IMR-90 (cell line): ENCODE measurements around the gene ZNF580. TPM values are rescaled to one million over a fixed set of nuclear protein-coding genes. Genes with fewer than 3 reads are reported as not detected.

Experiments used
- ATAC-seq: fragments of 200-7000 bp; cut with Tn5 transposase; 2 replicates; pipeline ENCODE4 v1.9.1; 2020; ENCODE audit warnings: low read depth, mild to moderate bottlenecking, moderate library complexity
- BruUV-seq: library from RNA; stranded (reverse); fragments of 400-500 nt; replicated peaks from 2 replicates; lab custom pipeline; 2021; lab: Mats Ljungman, UMichigan
- CTCF ChIA-PET: fragments of 300-600 bp; formaldehyde crosslinking; extraction: SDS; loops from one replicate; lab custom pipeline; 2021; ENCODE audit warnings: antibody characterized with exemption; lab: Yijun Ruan, JAX
- POLR2A ChIA-PET: fragments of 300-600 bp; sonication (Branson Sonifier 250); formaldehyde crosslinking; loops from one replicate; lab custom pipeline; 2022; ENCODE audit warnings: antibody characterized with exemption; ENCODE audit not compliant: unreplicated experiment; lab: Charles Lee
- DNase-seq: peaks from one replicate; pipeline ENCODE4 v3.0.0; 2013
- H2AFZ ChIP-seq: replicated peaks from 2 replicates; pipeline ENCODE3; 2013; ENCODE audit warnings: low read length, mild to moderate bottlenecking; ENCODE audit not compliant: poor library complexity
- H2AK5ac ChIP-seq: 2 replicates; pipeline ENCODE4 v1.6.1; 2013; ENCODE audit warnings: low read depth, low read length, inconsistent platforms
- H2AK9ac ChIP-seq: replicated peaks from 2 replicates; pipeline ENCODE3; 2013; ENCODE audit warnings: mild to moderate bottlenecking, low read depth, low read length, moderate library complexity; ENCODE audit not compliant: poor library complexity
- H2BK120ac ChIP-seq: 2 replicates; pipeline ENCODE4 v1.6.1; 2013; ENCODE audit warnings: low read depth, low read length, inconsistent platforms
- H2BK15ac ChIP-seq: 3 replicates; pipeline ENCODE4 v1.6.1; 2013; ENCODE audit warnings: low read depth, low read length, inconsistent platforms
- H2BK20ac ChIP-seq: 2 replicates; pipeline ENCODE4 v1.6.1; 2013; ENCODE audit warnings: low read depth, mild to moderate bottlenecking, inconsistent platforms, low read length, moderate library complexity
- H2BK5ac ChIP-seq: 2 replicates; pipeline ENCODE4 v1.6.1; 2013; ENCODE audit warnings: mild to moderate bottlenecking, low read depth, low read length, inconsistent platforms; ENCODE audit not compliant: poor library complexity, severe bottlenecking
- H3K14ac ChIP-seq: replicated peaks from 2 replicates; pipeline ENCODE4 v1.6.1; 2013; ENCODE audit warnings: low read depth, low read length, inconsistent platforms
- H3K18ac ChIP-seq: 2 replicates; pipeline ENCODE4 v1.6.1; 2013; ENCODE audit warnings: low read depth, low read length, control low read depth
- H3K23ac ChIP-seq: 2 replicates; pipeline ENCODE4 v1.6.1; 2013; ENCODE audit warnings: low read depth, low read length, inconsistent platforms
- H3K27ac ChIP-seq: 2 replicates; pipeline ENCODE4 v1.5.1; 2013; ENCODE audit warnings: mild to moderate bottlenecking, control low read depth, low read length; ENCODE audit not compliant: insufficient read depth
- H3K27me3 ChIP-seq: 2 replicates; pipeline ENCODE4 v1.6.1; 2013; ENCODE audit warnings: low read length; ENCODE audit not compliant: control insufficient read depth, insufficient read depth
- H3K36me3 ChIP-seq: 2 replicates; pipeline ENCODE4 v1.6.1; 2013; ENCODE audit warnings: low read length, mixed read lengths; ENCODE audit not compliant: control insufficient read depth, insufficient read depth
- H3K4ac ChIP-seq: 2 replicates; pipeline ENCODE4 v1.6.1; 2013; ENCODE audit warnings: low read depth, low read length, inconsistent platforms
- H3K4me1 ChIP-seq: 2 replicates; pipeline ENCODE4 v1.6.1; 2013; ENCODE audit warnings: low read length, mixed read lengths; ENCODE audit not compliant: control insufficient read depth, insufficient read depth
- H3K4me2 ChIP-seq: 2 replicates; pipeline ENCODE4 v1.6.1; 2013; ENCODE audit warnings: low read depth, mild to moderate bottlenecking, control low read depth, low read length, moderate library complexity
- H3K4me3 ChIP-seq: 2 replicates; pipeline ENCODE4 v1.5.1; 2013; ENCODE audit warnings: low read depth, mild to moderate bottlenecking, control low read depth, low read length, moderate library complexity; ENCODE audit not compliant: insufficient read depth
- H3K56ac ChIP-seq: 2 replicates; pipeline ENCODE4 v1.6.1; 2013; ENCODE audit warnings: low read length, inconsistent platforms; ENCODE audit not compliant: insufficient read depth; ENCODE audit errors: extremely low read depth
- H3K79me1 ChIP-seq, 2 experiments: 2 replicates each; pipeline ENCODE4 v1.6.1; 2013; ENCODE audit warnings: low read length in 2 of 2, inconsistent platforms in 1 of 2, low read depth in 1 of 2
- H3K9ac ChIP-seq: 2 replicates; pipeline ENCODE4 v1.6.1; 2013; ENCODE audit warnings: low read depth, low read length, control low read depth
- H3K9me1 ChIP-seq: 2 replicates; pipeline ENCODE4 v1.6.1; 2013; ENCODE audit warnings: low read length, inconsistent platforms; ENCODE audit not compliant: insufficient read depth
- H3K9me3 ChIP-seq: 2 replicates; pipeline ENCODE4 v1.6.1; 2013; ENCODE audit warnings: low read length; ENCODE audit not compliant: control insufficient read depth, insufficient read depth
- H4K20me1 ChIP-seq: 2 replicates; pipeline ENCODE4 v1.6.1; 2013; ENCODE audit warnings: low read length, inconsistent platforms; ENCODE audit not compliant: insufficient read depth
- H4K5ac ChIP-seq: 2 replicates; pipeline ENCODE4 v1.6.1; 2013; ENCODE audit warnings: mild to moderate bottlenecking, low read depth, low read length, control low read depth
- H4K8ac ChIP-seq, 2 experiments: 2 replicates each; pipeline ENCODE4 v1.6.1; 2013; ENCODE audit warnings: low read depth in 2 of 2, low read length in 2 of 2, control low read depth in 1 of 2, inconsistent platforms in 1 of 2
- H4K91ac ChIP-seq: 2 replicates; pipeline ENCODE4 v1.6.1; 2013; ENCODE audit warnings: low read depth, low read length, inconsistent platforms; ENCODE audit not compliant: insufficient read depth
- BHLHE40 ChIP-seq: fragments of 150-350 bp; IDR thresholded peaks from 2 replicates; pipeline ENCODE4 v1.6.1; 2016; ENCODE audit warnings: mild to moderate bottlenecking, low read depth, low read length
- CEBPB ChIP-seq: IDR thresholded peaks from 2 replicates; pipeline ENCODE4 v1.6.1; 2012; ENCODE audit warnings: low read depth, low read length, improper control_type of control experiment
- CHD1 ChIP-seq: IDR thresholded peaks from 2 replicates; pipeline ENCODE4 v1.6.1; 2012; ENCODE audit warnings: low read depth, low read length, improper control_type of control experiment
- MAFK ChIP-seq: IDR thresholded peaks from 2 replicates; pipeline ENCODE4 v1.6.1; 2012; ENCODE audit warnings: low read depth, low read length, improper control_type of control experiment
- MAZ ChIP-seq: IDR thresholded peaks from 2 replicates; pipeline ENCODE4 v1.6.1; 2012; ENCODE audit warnings: low read depth, mild to moderate bottlenecking, low read length, improper control_type of control experiment, moderate library complexity, borderline replicate concordance
- MXI1 ChIP-seq: IDR thresholded peaks from 2 replicates; pipeline ENCODE4 v1.6.1; 2012; ENCODE audit warnings: low read depth, mild to moderate bottlenecking, low read length, moderate library complexity, borderline replicate concordance
- WGBS, 2 experiments: methylation state at CpG; one replicate each; pipeline versions ENCODE4 v1.1.5 to v1.1.7; 2013; ENCODE audit warnings: missing lambda C conversion rate in 2 of 2; ENCODE audit not compliant: insufficient read length in 1 of 2; ENCODE audit errors: extremely low coverage in 2 of 2; 5-methylcytosine and 5-hydroxymethylcytosine counted together
- dilution Hi-C: fragments of 300-500 bp; cut with HindIII; formaldehyde crosslinking; loops from one replicate; pipeline ENCODE4 v1.14.3; 2018; ENCODE audit warnings: low sequenced_read_pairs; ENCODE audit not compliant: unreplicated experiment
- in situ Hi-C: fragments of 300-500 bp; cut with MboI; formaldehyde crosslinking; loops from 3 replicates; pipeline ENCODE4 v1.14.3; 2019; ENCODE audit warnings: low sequenced_read_pairs, inconsistent platforms, mixed read lengths
- intact Hi-C: fragments of 100-400 bp; cut with micrococcal nuclease; formaldehyde crosslinking; loops from 2 replicates; pipeline ENCODE4 v1.10.0; 2022
- polyA plus RNA-seq, 3 experiments: library from polyadenylated mRNA; depleted of rRNA; stranded (reverse); fragments of >200 nt; gene quantifications; 2 replicates each; pipeline ENCODE4 v1.2.3, GENCODE V29; 2012; ENCODE audit warnings: low replicate concordance in 1 of 3
- total RNA-seq: library from RNA; depleted of rRNA; stranded (reverse); fragments of >200 nt; gene quantifications from 2 replicates; pipeline ENCODE4 v1.2.3, GENCODE V29; 2012
- TF ChIP-seq, protein P1 (sequence below): conservative IDR thresholded peaks from 2 replicates; pipeline ENCODE4 v1.5.1; 2012; ENCODE audit warnings: mild to moderate bottlenecking, low read depth, low read length, improper control_type of control experiment

ZNF580 gene
- total and polyA plus RNA-seq, 2 of the 4 experiments (the other 2 are of a cell fraction) = 1.4 to 36.9 TPM

DNA sequence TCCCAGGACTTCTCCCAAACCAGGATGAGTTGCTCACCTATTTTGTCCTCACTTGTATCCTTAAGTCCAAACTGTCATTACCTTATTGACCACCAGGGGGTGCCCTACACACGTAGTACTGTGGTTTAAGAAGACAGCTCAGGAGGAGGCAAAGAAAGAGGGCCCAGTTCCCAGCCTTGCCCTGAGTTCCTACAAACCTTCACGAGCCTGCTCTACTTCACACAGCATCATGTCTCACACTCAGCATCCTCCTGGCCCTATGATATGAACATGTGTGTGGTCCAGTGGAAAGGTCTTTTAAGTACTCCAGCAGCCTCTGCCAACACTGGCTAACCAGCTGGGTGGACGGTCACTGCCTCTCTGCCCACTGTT is 8.4 kb upstream of the ZNF580 start (continued):
- no peak for TF ChIP-seq MAFK

DNA sequence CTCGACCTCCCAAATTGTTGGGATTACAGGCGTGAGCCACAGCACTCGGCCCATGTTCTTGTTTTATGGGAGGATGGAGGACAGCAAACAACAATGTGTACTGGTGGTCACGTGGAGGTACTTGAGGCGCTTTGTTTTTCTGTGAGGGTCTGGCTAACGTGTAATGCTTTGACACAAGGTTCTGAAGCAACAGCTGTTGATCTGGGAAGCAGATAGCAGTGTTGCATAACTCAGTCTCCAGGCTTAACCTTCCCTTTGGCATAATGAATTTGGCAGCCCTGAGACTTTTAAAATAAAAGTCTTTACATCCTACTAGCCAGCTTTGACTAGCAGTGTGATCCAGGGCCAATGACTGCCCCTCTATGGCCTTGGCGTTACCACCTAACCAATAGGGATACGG is 6.9 kb upstream of the ZNF580 start:
- Histone ChIP-seq H2AK5ac (no peak overlapping the region; the same call in 1 of the 2 replicates), H4K5ac (peak overlapping the region; percentile 68), H3K4ac (peak overlapping the region; percentile 56), H3K9ac (no peak overlapping the region), H3K18ac (no peak overlapping the region), H2BK5ac (no peak overlapping the region), H3K9me1 (peaks cover 18% of the 10 kb centered on the region), H2AK9ac (peak overlapping the region; percentile 92), H2BK20ac (no peak overlapping the region), H3K23ac (no peak overlapping the region), H4K20me1 (0 out of 2 replicates have a peak, but pooled peaks cover 9% of the 10 kb centered on the region), H2AFZ (peak overlapping the region; percentile 79), H2BK120ac (no peak overlapping the region; the same call in 1 of the 2 replicates), H3K9me3 (no peaks in the 10 kb centered on the region), H3K27me3 (no peaks in the 10 kb centered on the region), H3K4me3 (no peak overlapping the region), H3K56ac (no peak overlapping the region), H3K27ac (no peak overlapping the region), H3K4me1 (peaks cover 9% of the 10 kb centered on the region), H4K91ac (no peak overlapping the region), H3K4me2 (no peak overlapping the region), H3K36me3 (peaks cover 4% of the 10 kb centered on the region; the same call in 1 of the 2 replicates), H3K79me1 (peaks cover 19 to 42% of the 10 kb centered on the region in 2 experiments), H4K8ac (peak overlapping the region; percentile 97 to 98), H3K14ac (no peak overlapping the region), H2BK15ac (no peak overlapping the region)
- POLR2A ChIA-PET = no interaction called here
- intact Hi-C loops = loop anchor here (10.0 kb wide), 1 partner anchor 431 kb away; no protein-coding TSS in a partner anchor
- WGBS, 2 experiments = 93% methylated on average over 3 of the region's 8 CpGs; no CpG with 5 or more reads in 1 of the 2 experiments
- in situ Hi-C loops = loop anchor here (25.0 kb wide), 2 partner anchors 347 to 522 kb away; partner anchors contain the start of genes BRSK1, HSPBP1 and PPP1R12C
- dilution Hi-C loops = no loop called here
- no peak for DNase-seq
- TF ChIP-seq CEBPB (no peak), MXI1 (no peak), MAFK (no peak), MAZ (no peak), CHD1 (no peak), BHLHE40 (no peak)
- TF ChIP-seq, protein P1, sequence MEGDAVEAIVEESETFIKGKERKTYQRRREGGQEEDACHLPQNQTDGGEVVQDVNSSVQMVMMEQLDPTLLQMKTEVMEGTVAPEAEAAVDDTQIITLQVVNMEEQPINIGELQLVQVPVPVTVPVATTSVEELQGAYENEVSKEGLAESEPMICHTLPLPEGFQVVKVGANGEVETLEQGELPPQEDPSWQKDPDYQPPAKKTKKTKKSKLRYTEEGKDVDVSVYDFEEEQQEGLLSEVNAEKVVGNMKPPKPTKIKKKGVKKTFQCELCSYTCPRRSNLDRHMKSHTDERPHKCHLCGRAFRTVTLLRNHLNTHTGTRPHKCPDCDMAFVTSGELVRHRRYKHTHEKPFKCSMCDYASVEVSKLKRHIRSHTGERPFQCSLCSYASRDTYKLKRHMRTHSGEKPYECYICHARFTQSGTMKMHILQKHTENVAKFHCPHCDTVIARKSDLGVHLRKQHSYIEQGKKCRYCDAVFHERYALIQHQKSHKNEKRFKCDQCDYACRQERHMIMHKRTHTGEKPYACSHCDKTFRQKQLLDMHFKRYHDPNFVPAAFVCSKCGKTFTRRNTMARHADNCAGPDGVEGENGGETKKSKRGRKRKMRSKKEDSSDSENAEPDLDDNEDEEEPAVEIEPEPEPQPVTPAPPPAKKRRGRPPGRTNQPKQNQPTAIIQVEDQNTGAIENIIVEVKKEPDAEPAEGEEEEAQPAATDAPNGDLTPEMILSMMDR = no peak
- CTCF ChIA-PET = interaction anchor here (1.6 kb wide), 1 partner anchor 130 kb away, joined by 3 read pairs; no protein-coding TSS in a partner anchor
- no peak for ATAC-seq
- no TSS peak for BruUV-seq
